GM06990 (cell line): ENCODE results near the gene STPG1.

ENCODE experiments used
- DNase-seq: peaks from one replicate; pipeline ENCODE4 v3.0.0-alpha.2; 2011; ENCODE audit not compliant: insufficient read length; ENCODE audit errors: extremely low read depth
- H3K27me3 ChIP-seq: replicated peaks from 2 replicates; pipeline ENCODE4 v1.6.0; 2011; ENCODE audit warnings: low read length; ENCODE audit not compliant: control insufficient read depth, insufficient read depth
- H3K36me3 ChIP-seq: 2 replicates; pipeline ENCODE4 v1.5.1; 2011; ENCODE audit warnings: low read length; ENCODE audit not compliant: control insufficient read depth, insufficient read depth
- H3K4me3 ChIP-seq: replicated peaks from 2 replicates; pipeline ENCODE4 v1.5.1; 2011; ENCODE audit warnings: low read depth, mild to moderate bottlenecking, control low read depth, low read length
- TF ChIP-seq, protein P1 (sequence below): IDR thresholded peaks from 2 replicates; pipeline ENCODE4 v1.5.1; 2011; ENCODE audit warnings: low read length, control low read depth, mild to moderate bottlenecking, inconsistent platforms; ENCODE audit not compliant: insufficient read depth, poor library complexity, severe bottlenecking

The STPG1 gene

DNA sequence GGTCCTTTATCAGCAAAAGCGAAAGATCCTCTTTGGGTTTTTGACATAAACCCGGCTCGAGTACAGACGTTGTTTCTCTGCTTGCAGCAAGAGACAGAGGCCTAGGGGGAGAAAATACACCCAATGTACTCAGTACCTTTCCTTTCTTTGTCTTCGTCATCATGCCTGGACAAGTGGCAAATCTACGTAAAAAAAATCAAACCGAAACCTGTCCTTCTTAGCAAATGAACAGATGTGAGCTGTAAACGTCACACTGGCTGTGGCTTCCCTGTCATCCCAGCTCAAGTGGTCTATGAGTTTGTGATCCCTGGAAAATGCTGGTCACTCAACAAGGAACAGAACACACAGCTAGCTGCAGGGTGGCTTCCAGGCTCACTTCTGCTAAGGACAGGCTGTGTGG lies 39.9 kb downstream of the STPG1 start:
- H3K36me3 ChIP-seq: no peaks in the 10 kb centered on the region
- H3K27me3 ChIP-seq: no peaks in the 10 kb centered on the region
- TF ChIP-seq, protein P1, sequence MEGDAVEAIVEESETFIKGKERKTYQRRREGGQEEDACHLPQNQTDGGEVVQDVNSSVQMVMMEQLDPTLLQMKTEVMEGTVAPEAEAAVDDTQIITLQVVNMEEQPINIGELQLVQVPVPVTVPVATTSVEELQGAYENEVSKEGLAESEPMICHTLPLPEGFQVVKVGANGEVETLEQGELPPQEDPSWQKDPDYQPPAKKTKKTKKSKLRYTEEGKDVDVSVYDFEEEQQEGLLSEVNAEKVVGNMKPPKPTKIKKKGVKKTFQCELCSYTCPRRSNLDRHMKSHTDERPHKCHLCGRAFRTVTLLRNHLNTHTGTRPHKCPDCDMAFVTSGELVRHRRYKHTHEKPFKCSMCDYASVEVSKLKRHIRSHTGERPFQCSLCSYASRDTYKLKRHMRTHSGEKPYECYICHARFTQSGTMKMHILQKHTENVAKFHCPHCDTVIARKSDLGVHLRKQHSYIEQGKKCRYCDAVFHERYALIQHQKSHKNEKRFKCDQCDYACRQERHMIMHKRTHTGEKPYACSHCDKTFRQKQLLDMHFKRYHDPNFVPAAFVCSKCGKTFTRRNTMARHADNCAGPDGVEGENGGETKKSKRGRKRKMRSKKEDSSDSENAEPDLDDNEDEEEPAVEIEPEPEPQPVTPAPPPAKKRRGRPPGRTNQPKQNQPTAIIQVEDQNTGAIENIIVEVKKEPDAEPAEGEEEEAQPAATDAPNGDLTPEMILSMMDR: no peak
- H3K4me3 ChIP-seq: no peak overlapping the region
- no peak for DNase-seq

GRCh38 chr1:24373044-24373443 lies 40.5 kb downstream of the STPG1 start:
- no peaks in the 10 kb centered on the region for H3K36me3 ChIP-seq
- no peak overlapping the region for H3K4me3 ChIP-seq
- TF ChIP-seq, protein P1: no peak
- DNase-seq: peak; percentile 72
- H3K27me3 ChIP-seq: no peaks in the 10 kb centered on the region

GRCh38 chr1:24369801-24370200 lies 43.8 kb downstream of the STPG1 start:
- TF ChIP-seq, protein P1: no peak
- Histone ChIP-seq H3K4me3 (no peak overlapping the region), H3K27me3 (no peaks in the 10 kb centered on the region), H3K36me3 (no peaks in the 10 kb centered on the region)
- no peak for DNase-seq

GRCh38 chr1:24369199-24369598 lies 44.4 kb downstream of the STPG1 start:
- H3K36me3 ChIP-seq: no peaks in the 10 kb centered on the region
- no peaks in the 10 kb centered on the region for H3K27me3 ChIP-seq
- no peak for DNase-seq
- TF ChIP-seq, protein P1: no peak
- H3K4me3 ChIP-seq: no peak overlapping the region

DNA sequence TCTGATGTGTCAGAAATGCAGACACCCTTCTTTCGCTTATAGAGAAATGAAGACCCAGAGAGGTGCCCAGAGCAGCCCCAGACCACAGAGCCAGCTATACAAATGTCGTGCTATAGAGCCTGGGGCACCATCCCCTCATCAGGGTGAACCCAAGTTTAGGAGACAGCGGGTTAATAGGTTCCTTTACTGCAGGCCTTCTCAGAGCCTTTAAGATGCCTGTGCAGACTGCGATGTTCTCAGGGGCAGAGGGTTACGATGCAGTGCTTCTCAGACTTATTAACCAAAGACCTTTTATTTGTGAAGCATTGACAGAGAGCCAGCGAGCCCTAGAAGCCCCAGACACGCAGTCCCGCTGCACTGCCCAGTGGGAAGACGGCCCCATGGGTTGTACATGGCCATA lies 46.9 kb downstream of the STPG1 start:
- TF ChIP-seq, protein P1: no peak
- no peaks in the 10 kb centered on the region for H3K36me3 ChIP-seq
- DNase-seq: no peak
- no peak overlapping the region for H3K4me3 ChIP-seq
- H3K27me3 ChIP-seq: no peaks in the 10 kb centered on the region

DNA sequence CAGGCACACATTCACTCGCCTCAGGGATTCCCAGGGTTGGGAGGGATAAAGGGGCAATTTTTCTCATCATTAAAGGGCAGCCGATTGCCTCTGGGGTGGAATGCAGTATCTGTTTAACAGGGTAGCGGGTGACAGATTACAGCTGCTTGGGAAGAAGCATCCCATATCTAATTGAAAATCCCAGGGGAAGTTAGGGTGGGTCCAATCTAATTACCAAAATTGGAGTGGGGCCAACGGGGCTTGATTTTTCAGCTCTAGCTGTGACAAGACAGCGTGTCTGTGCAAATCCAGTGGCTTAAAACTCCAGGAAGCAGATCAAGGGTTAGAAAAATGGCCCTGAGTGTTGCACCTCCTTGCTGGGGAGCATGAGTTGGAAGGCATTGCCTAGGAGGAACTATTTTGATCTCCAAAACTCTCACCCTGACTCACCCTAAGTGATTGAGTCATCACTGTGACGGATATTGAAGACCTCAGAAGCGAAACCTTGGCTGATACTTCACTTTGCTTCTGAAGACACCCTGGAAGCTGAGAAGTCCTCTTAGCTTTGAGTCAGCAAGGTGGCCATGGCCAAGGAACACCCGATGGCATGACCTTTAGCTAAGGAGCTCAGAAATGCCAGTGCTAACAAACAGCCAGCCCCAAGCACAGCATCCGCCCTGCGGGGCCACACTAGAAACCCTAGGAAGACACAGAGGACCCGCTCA lies 48.5 kb downstream of the STPG1 start:
- Histone ChIP-seq H3K4me3 (no peak overlapping the region), H3K27me3 (no peaks in the 10 kb centered on the region), H3K36me3 (no peaks in the 10 kb centered on the region)
- peak; percentile 50 for DNase-seq
- TF ChIP-seq, protein P1: no peak
